Midbrain (tissue), 1 donor: Measurements from ENCODE around the gene ANKS6.
"Not testable (repeated sequence)": the region's sequence is repeated elsewhere in the genome, so short reads cannot be mapped to it uniquely, and the experiment has no call there.

ENCODE experiments used
- DNase-seq: peaks from one replicate; lab custom pipeline; 2025; lab: John Stamatoyannopoulos, UW

The ANKS6 gene

DNA sequence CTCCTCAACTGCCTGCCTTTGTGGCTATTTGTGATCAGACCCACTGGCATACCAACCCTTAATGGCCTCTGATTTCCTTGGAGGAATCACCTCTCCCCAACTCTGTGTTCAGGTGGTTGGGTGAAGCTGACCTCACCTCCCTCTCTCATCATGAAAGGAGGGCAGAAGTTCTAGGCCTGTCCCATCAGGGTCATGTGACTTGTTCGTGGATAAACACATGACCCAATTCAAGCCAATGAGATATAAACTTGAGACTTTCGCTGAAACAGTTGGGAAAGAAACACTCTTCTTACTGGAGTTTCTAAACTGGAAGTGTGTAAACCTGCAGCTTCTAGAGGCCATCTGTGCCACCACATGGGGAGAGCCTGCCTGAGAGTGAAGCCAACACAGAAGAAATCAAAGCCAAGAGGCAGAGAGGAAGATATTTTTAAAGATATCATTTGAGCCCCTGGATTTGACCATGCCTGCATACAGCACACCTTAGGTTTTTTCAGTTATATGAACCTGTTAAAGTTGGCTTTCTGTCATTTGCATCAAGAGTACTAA, 93.4 kb downstream of the ANKS6 start:
- no peak for DNase-seq

GRCh38 chr9:98702340-98702739, 94.0 kb downstream of the ANKS6 start:
- no peak for DNase-seq

DNA sequence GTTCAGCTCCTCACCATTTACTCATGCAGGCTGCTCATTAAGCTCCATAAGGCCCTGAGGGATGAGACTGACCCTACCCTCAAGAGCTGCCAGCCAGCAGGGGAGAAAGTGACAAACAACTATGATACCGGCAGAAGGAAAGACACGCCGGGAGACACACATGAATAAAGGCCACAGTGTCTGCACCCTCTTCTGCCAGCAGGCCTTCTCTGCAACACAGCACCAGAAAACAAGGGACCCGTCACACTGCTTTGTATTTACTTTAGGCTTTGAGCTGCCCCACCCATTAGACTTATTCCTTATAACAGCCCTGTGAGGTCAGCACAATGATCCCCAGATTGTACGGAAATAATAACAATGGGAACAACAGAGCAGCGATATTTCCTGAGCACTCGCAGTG, 94.8 kb downstream of the ANKS6 start:
- DNase-seq, result no peak

GRCh38 chr9:98700801-98701200, 95.6 kb downstream of the ANKS6 start:
- no peak for DNase-seq

- DNase-seq, result no peak
Observed at GRCh38 chr9:98698856-98699255, 97.5 kb downstream of the ANKS6 start.

- DNase-seq, result no peak
Observed at GRCh38 chr9:98694943-98695342, 101.4 kb downstream of the ANKS6 start.

DNA sequence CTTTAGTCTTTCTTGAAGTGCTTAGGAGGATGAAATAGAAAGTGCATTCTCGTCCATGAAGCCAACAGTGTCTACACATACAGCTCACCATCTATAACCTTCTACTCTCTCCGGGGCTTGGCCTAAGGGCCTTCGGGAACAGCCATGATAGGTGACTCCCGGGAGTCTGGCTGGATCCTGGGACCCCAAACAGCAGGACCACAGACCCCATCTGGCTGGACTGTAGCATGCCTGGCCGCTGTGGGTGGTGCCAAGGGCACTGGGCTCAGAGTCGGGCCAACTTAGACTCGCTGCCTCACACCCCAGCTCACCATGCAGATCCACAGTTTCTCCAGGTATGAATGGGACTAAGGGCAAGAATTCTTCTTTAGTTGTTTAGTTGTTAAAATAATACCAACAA, 104.0 kb downstream of the ANKS6 start:
- DNase-seq, result no peak

DNA sequence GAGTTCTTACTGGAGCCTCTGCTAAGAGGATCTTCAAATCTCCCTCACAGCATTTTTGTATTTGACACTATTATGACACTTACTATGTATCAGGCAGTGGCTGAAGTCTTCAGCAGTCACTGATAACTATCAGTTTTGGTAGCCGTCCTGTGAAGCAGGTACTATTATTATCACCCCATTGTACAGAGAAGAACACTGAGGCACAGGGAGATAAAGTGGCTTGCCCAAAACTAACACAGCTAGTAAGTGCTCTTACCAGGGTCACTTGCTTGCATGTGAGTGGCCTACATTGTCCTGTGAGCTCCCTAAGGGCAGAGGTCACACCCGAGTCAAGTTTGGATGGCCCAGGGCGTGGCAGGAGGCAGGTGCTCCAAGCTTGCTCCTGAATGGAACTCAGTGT, 104.5 kb downstream of the ANKS6 start:
- DNase-seq, result no peak

GRCh38 chr9:98690686-98691085, 105.7 kb downstream of the ANKS6 start:
- no peak for DNase-seq

DNA sequence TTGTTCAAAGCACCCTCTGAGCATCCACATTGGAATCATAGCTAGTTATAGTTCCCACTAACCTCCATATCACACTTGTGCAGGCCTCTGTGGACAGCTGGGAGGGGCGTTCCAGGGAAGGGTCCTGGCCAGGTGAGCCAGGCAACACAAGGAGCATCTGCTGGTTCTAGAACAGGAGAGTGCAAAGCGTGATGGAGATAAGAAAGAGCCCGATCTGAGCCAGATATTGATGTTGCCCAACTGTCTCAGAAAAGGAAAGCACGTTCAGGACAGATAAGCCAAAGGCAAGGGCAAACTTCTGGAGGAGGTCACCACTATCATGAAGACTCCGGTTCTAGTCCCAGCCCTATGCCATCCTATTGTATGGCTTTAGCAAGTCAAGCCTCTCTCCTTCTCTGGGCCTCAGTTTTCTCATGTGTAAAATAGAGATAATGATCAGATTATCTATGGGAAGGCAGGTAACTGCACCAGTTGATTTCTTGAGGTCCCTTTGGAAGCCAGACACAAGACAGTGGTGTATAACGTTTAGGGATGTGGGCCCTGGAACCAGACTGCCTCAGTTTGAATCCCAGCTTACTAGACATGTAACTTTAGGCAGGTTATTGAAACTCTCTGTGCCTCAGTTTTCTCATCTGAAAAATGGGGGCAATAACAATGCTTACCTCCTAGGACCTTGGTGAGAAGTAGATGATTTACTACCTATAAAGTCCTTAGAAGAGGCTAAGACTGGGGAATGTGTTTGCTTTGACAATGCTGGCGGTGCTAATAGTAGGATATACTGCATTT, 107.5 kb downstream of the ANKS6 start:
- DNase-seq, result no peak

DNA sequence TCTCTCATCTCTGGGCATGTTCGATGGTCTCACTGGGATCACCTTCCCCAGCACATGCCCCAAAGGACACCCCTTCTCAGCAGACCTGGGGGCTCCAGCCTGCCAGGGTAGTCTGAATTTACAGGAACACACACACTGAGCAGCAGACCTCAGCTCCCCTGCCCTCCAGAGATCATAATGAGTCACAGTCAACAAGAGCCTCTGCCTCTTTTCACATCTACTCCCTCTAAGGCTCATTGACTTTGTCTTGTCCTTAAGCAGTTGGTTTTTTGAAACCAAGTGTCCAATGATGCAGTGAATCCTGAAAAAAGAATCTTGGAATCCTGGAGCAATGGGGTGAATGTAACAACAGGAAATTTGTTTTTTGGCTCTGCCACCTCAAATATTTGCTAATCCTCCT, 108.4 kb downstream of the ANKS6 start:
- no peak for DNase-seq

GRCh38 chr9:98686961-98687855, 109.1 kb downstream of the ANKS6 start:
- DNase-seq, result no peak

GRCh38 chr9:98684816-98685215, 111.5 kb downstream of the ANKS6 start:
- DNase-seq, result not testable (repeated sequence)
